HG02970 (cell line): Measurements from ENCODE around the gene BMPER.

Source experiments
- ATAC-seq: cut with Tn5 transposase; IDR thresholded peaks from one replicate; pipeline ENCODE4 v1.9.1; 2021; ENCODE audit warnings: mild to moderate bottlenecking, moderate library complexity, moderate number of reproducible peaks; ENCODE audit not compliant: unreplicated experiment, low FRiP score

The BMPER gene

GRCh38 chr7:34015651-34016050 is 110.3 kb downstream of the BMPER start:
- no peak for ATAC-seq

- ATAC-seq: no peak
Measured at GRCh38 chr7:34016876-34017275, 111.5 kb downstream of the BMPER start.

- no peak for ATAC-seq
Measured at GRCh38 chr7:34019301-34019790, 114.0 kb downstream of the BMPER start.

GRCh38 chr7:34022626-34023025 is 117.3 kb downstream of the BMPER start:
- ATAC-seq: no peak

- no peak for ATAC-seq
Measured at GRCh38 chr7:34025600-34025999, 120.3 kb downstream of the BMPER start.

GRCh38 chr7:34026481-34027190 is 121.3 kb downstream of the BMPER start:
- no peak for ATAC-seq

GRCh38 chr7:34031156-34031555 is 125.8 kb downstream of the BMPER start:
- ATAC-seq: no peak

GRCh38 chr7:34034728-34035127 is 129.4 kb downstream of the BMPER start:
- no peak for ATAC-seq

GRCh38 chr7:34036051-34036920 is 130.9 kb downstream of the BMPER start:
- ATAC-seq: no peak

- ATAC-seq: no peak
Measured at GRCh38 chr7:34036972-34037792, 131.8 kb downstream of the BMPER start.

- ATAC-seq: no peak
Measured at GRCh38 chr7:34038816-34039470, 133.6 kb downstream of the BMPER start.

- ATAC-seq: no peak
Measured at GRCh38 chr7:34041707-34042106, 136.4 kb downstream of the BMPER start.

GRCh38 chr7:34042406-34042805 is 137.1 kb downstream of the BMPER start:
- ATAC-seq: no peak

- no peak for ATAC-seq
Measured at GRCh38 chr7:34043461-34044305, 138.3 kb downstream of the BMPER start.

- no peak for ATAC-seq
Measured at GRCh38 chr7:34044306-34044643, 138.9 kb downstream of the BMPER start.

GRCh38 chr7:34044734-34045353 is 139.5 kb downstream of the BMPER start:
- ATAC-seq: no peak

- no peak for ATAC-seq
Measured at GRCh38 chr7:34048445-34048844, 143.1 kb downstream of the BMPER start.

- no peak for ATAC-seq
Measured at GRCh38 chr7:34054075-34054474, 148.7 kb downstream of the BMPER start.

- ATAC-seq: no peak
Measured at GRCh38 chr7:34057136-34057535, 151.8 kb downstream of the BMPER start.
